Ecto neural progenitor cell (in vitro differentiated cells): ENCODE data around the gene RALB.
"Not testable (repeated sequence)": the region's sequence is repeated elsewhere in the genome, so short reads cannot be mapped to it uniquely, and the experiment has no call there.

ENCODE experiments used
- DNase-seq: peaks from one replicate; pipeline ENCODE4 v3.0.0-alpha.2; 2018; ENCODE audit warnings: low spot score

RALB gene

DNA sequence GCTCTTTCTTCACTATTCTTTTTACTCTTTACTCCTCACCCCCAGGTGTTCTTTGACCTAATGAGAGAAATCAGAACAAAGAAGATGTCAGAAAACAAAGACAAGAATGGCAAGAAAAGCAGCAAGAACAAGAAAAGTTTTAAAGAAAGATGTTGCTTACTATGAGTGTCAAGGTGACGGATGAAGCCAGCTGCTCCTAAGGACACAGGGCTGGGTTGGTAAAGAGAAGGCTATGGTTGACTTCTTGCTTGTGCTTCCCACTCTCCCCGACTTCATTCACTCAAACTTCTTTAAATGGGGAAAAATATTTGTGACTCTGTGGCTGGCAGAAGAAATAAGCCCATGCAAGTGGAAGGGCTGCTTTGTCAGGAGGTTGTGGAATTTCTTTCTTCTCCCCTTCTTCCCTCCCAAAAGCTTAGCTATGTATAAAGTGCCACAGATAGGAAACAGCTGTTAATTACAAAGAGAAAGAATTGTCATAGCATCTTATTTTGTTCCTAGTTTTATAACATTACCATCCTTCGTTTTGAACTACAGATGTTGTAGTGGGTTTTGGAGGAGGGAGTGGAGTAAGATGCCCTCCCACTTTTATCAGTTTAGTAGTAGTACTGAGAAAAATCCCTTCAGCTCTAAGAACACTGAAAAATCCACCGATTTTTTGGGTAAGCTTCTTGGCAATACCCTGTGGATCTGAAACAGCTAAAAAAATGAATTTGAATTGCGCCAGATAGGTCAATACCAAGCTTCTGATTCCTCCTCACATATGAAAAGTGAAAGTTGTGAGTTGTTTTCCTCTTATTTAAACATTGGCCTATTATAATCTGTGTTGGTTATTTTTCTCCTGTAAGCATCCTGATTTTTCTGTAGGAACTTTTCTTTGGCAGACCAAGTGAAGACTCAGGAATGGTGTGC lies 40.7 kb downstream of the RALB start:
- DNase-seq = no peak

DNA sequence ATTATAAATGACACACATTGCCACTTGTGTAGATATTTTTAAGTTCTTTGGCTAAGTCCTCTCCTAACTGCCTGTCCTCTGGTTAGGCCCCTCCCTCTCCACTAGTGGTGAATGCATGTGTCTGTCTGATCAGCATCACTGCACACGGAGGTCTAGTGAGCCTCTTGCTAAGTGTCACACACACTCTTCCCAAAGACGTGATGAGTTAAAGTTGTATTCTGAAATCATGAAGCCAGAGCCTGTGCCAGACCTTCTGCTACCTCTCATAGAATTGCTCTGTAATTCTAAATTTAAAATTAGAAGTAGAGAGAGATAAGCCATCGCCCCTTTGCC lies 41.3 kb downstream of the RALB start:
- DNase-seq = no peak

DNA sequence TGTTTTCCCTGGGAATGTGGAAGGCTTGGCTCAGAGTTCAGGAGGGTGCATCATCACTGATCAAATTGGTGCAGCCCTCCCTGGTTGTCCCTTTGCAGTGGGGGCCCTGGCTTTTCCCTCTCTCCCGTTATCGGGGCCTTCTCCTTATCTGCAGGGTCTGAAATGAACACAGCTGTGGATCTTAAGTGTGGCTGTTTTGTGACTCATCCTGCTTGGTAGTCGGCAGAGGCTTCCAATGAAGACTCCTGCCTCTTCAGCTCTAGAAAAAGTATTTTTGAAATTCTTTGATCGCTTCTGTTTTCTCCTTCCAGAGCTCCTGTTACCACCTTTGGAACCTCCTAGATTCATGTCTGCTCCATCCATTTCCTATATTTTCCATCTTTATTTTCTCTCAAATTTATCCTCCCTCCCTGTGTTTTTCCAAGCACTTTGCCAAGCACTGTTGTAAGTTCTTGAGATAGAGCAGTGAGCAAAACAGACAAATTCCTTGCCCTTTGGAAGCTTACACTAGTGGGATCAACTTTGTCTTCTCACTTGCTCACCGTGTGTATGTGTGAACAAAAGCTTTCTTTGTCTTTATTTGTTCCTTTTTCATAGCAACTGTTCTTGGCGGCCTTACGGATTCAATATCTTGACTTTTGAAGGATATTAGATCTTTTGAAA lies 45.7 kb downstream of the RALB start:
- no peak for DNase-seq

DNA sequence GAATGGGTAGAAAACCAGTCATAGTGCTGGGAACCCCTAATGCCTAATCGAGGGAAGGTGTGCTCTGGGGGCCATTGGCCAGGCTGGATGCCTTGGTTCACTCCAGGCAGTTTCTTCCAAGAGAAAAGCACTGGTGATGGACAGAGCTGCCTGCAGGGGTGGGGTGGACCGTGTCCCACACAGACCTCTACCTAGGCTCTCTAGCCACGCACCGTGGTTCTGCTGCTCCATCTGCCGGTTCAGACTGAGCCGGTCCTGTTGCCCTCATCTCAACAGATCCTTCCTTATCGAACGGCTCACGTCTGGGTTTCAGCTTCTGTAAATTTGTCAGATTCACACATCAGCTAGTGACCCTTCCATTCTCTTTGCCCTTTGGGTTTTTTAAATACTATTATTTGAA lies 46.4 kb downstream of the RALB start:
- no peak for DNase-seq

DNA sequence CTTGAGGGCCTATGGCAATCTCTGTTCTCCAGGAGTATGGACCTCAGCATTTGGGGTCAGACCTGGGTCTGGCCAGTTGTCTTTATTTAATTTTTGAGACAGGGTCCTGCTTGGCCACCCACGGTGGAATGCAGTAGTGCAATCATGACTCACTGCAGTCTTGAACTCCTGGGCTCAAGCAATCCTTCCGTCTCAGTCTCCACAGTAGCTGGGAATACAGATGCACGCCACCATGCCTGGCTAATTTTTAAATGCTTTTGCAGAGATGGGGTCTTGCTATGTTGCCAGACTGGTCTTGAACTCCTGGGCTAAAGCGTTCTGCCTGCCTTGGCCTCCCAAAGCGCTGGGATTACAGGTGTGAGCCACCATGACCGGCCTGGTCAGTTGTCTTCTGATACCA lies 46.9 kb downstream of the RALB start:
- no peak for DNase-seq

DNA sequence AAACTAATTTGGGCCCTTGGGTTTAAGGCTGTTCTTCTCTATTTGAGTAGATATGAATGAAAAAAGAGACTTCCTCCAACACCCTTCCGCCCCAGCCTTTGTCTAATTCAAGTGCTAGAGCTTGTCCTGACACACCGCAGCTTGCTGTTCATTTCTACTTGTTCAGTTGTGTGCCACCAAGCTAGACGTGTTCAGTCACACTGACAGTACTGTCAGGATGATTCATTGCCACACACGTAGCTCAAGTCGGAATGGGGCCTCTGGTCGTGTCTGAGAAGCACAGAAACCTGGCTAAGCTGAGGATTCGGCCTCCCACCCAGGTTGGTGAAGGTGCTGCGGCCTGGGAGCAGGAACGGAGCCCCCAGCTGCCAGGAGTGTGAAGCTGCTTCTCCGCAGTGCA lies 47.7 kb downstream of the RALB start:
- DNase-seq = no peak

DNA sequence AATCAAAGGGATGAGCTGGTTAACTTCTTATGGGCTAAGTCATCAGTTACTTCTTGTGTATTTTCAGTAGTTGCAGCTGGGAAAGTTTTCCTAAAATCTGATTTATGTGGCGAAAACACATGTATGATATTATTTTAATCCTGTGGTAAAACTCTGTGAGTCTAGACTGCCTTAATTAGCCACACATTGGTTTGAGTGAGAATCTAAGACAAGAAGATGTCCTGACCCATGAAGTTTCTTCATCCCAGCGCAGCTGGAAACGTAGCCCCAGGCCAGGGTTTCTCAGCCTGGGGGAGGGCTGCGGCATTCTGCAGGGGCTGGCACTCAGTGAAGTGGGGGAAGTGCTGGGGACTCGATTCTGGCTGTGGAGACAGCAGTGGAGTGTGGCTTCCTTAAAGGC lies 48.6 kb downstream of the RALB start:
- no peak for DNase-seq

DNA sequence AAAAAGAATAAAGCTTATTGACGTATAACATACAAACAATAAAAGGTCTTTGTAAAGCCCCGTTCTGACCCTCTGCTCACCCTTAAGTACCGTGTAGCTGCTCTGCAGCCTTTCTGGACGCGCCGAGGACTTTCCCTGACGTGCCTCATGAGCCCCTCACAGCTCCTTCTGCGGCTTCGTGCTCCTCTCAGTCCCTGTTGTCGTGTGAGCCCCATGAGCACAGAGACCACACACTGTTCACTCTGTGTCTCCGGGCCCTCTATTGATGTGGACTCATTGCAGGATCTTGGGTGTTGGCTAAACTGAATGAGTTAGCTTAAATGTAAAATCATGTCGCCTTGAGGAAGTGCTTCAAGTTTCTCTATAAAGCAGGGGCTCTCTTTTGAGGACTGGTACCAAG lies 49.6 kb downstream of the RALB start:
- no peak for DNase-seq

DNA sequence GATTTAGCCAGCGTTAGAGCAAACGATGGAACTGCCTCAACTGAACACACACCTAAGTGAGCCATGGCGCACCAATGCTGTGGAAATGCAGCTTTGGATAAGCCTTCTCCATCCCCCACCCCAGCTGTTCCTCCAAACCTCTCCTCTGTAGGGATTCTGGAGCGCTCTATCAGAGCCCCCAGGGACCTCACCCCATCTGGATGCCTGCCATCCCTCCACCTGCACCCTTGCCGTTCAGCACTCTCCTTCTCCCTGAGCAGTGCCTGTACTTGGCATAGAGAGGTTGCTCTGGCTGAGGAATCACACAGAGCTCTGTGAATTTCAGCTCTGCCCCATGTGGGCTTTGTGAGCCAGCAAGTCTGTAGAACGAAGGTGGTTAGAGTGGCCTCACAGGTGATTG lies 50.5 kb downstream of the RALB start:
- no peak for DNase-seq

DNA sequence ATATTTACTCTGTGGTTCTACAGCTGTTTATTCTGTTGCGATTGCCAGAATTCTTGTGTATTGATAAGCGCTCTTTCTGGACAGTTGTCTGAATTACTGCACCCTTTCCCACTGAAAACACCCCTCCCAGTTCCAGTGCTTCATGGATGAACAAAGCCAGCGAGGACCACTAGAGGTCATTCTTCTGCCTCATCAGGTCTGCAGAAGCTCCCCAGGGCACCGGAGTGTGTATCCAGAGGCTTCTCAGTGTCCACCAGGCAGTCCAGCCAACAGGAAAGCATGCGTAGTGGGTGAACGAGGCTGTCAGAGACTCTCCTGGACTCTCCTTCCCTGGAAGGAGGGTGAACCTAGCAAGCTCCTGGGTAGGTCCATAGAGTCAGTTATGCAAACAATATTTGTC lies 52.6 kb downstream of the RALB start:
- DNase-seq = no peak

DNA sequence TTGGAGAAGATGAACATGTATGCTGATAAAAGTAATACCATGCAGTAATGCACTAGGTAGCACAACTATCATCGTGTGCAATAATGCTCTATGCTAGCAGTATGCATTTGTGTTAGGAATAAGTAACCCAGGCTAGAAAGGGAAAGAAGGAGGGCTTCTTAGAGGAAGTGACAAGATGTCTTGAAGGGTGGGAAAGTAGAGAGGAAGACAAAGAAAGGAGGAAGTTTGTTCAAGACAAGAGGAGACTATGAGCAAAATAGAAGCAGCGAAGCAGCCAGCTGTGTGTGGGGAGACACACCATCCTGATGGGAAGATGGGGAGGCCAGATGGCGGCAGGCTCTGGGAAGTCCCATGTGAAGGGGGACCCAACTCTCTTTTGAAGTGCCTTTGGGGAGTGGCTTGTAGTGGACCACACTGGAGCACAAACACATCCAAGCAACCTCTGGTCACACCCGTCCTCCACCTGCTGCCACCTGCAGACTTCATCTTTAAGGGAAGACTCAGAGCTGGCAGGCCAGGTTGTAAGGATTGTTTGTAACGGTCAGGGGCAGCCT lies 53.4 kb downstream of the RALB start:
- no peak for DNase-seq

DNA sequence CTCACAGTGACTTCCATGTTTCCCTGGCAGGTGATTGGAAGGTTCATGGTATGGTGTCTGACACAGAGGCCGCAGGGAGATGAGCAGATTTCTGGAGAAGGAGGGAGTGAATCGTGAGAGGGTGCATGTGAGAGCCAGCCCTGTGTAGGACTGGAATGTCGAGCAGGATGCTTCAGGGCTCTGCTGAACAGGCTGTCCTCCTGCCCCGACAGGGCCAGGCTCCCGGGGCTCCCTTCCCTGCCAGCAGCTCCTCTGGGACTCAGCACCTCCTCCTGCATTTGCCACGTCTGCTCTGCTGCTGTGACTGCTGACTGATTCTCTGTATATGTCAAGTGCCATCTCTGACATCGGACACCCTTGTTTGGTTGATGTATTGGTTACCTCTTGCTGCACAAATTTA lies 54.8 kb downstream of the RALB start:
- DNase-seq = no peak

DNA sequence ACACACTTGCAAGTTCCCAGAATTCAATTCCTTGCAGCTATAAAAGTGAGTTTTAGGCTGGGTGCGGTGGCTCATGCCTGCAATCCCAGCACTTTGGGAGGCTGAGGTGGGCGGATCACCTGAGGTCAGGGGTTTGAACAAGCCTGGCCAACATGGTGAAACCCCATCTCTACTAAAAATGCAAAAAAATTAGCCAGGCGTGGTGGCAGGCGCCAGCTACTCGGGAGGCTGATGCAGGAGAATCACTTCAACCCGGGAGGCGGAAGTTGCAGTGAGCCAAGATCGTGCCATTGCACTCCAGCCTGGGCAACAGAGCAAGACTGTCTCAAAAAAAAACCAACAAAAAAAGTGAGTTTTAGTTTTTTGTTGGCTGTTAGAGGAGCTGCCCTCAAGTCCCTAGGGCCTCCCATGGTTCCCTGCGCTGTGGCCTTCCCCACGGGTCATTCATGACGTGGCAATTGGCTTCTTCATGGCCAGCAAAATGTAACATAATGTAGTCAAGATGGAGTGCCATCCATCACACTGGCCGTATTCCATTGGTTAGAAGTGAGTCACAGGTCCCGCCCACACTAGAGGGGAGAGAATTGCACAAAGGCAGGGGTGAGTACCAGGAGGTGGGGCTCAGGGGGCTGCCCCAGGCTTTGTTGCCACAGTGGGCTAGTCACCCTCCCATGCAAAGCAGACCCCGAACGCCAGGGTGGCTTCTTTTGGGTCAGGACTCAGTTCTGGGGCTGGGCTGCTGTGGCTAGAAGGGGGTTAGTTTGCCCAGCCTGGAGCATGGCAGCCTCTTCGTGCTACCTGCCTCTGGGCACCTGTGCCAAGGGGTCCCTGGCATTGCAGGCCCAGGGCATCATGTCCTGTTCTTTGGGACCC lies 55.6 kb downstream of the RALB start:
- no peak for DNase-seq

DNA sequence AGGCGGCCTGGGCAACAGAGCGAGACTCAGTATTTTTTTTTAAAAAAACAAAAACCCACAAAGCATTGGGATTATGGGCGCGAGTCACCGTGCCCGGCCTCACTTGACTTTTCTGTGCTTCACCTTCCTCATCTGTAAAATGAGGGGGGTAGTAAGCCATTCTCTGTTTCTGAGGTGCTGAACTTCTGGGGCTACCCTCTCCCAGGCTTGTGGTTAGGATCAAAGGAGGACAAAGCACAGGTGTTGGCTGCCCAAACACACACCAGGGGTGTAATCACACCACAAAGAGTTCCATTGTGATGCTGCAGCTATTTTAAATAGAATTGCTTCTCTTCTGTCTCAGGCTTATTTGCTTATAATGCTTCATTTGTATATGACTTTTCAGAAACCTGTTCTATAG lies 57.5 kb downstream of the RALB start:
- DNase-seq = no peak

DNA sequence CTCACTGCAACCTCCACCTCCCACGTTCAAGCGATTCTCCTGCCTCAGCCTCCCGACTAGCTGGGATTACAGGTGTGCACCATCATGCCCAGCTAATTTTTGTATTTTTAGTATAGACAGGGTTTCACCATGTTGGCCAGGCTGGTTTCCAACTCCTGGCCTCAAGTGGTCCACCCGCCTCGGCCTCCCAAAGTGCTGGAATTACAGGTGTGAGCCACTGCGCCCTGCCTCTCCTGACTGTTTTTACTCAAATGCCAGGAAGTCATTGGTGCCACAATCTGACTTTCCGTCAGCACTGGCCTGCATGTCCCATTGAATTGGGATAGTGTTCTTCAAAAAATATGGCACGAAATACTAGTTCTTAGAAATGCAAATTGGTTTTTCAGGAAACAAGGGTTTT lies 58.2 kb downstream of the RALB start:
- DNase-seq = not testable (repeated sequence)

DNA sequence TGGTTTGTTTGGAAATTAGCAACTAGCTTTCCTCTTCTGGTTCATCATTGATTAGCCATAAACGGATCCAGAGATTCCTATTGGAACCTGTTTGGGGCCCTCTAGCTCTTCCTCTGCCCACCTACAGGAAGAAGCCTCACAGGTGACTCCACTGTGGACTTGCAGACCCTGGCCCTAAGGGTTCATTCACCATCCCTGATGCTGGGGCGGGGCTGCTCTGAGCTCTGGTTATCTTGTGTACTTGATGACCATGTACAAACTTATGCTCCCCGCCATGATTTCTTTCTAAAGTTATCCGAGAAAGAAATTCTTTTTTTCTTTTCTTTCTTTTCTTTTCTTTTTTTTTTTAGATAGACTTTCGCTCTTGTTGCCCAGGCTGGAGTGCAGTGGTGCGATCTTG lies 59.4 kb downstream of the RALB start:
- no peak for DNase-seq

DNA sequence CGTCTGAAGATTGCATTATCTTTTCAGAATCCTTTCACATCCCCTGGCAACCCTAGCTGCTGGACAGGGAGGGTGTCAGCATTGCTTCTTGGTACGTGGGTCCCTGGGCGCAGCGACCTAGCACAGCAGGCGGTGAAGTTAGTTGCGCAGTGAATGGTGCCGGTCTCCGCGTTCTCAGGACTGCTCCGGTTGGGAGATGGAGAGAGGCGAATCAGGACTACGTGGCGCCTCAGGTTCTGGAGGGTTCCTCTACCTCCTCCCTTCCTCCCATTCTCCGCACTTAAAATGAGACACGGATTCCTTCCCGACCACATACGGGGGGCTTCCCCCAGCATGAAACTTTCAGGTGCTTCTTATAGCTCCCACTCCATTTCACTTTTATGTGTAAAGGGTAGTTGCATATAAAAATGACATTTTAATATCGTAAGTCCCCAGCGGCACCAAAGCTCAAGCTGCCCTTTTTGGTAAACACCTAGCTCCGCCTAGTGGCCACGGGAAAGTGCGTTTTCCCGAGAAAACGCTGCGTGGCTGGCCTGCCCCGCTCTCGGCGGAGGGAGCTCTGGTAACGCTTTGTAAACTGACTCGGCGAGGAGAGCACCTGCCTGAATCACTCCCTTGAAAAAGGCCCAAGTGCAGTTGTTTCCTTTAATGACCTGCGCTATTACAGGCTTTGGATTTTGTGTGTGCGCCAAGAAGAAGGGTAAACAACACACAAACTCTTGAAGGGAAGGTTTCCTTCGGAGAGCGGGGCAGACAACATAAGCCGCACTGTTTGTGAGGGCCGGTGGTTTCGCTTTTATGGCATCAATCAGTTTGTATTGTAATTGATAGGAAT lies 60.4 kb downstream of the RALB start:
- peak; percentile 82 for DNase-seq

DNA sequence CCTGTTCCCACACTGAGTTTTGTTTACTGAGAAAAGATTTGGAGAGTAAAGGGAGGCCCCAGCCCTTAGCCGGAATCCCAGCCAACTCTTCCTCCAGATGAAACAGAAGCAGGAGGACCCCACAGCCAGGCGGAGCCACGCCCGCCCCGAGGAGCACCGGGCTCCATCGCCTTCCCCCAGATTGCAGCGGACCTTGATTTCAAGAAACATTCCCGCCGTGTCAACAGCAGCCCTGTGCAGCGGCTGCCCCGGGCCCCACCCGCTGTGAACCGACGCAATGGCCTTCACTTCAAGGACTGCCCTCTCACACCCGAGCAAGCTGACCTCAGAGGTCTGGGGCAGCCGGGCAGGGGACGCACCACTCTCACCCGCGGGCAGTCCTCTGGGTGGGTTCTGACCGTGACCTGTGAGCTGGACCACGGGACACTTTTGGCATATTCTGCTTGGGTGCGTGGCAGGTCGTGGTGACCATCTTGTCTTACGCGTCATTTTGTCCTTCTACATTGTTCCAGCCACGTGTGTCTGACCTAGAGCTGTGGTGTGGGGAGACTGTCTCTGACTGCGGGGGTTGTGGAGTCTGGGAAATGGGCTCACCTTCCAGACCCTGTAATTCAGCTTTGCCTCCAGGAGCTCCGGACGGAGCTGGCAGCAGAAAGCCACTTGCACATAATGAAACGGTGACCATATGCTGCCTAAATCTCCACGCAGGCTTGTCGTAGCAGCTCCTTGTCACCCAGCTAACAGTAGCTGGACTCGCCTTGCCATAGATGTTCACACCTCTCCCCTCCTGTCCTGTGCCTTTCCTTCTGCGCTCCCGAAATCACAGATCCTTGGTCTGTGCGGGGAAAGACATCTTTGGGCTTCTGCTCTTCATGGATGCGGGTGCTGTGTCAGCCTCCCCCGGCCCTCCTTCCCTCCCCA lies 61.3 kb downstream of the RALB start:
- no peak for DNase-seq

DNA sequence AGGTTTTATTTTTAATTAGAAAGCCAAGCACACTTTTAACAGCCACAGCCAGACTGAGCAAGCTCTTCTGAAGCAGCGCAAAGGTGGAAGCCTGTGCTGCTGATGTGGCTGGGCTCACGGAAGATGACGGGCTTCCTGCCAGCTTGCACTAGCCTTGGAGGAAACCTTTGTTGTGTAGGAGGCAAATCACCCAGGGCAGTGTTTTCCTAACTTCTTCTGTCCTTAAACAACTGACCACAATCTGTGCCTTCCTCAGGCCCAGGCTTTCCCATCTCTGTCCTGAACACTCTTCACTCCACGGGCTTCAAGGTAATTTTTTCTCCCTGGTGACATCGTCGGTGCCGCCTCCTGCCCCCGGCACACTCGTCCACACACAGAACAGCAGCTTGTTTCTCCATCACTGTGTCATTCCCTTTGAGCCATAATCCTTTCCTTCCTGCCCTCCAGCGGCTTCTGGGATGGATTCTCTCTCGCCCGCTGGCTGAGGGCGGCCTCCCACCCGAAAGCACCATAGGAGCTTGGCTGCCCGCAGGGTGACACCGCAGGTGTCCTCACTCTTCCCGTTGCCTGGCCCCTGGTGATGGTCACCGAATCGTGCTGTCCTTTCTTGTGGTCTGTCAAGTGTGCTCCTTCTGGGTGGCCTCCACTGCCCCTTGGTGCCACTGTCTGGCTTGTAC lies 62.2 kb downstream of the RALB start:
- DNase-seq = no peak
